ENCODE results near the gene FAM204A.

FAM204A gene

GRCh38 chr10:118341791-118342637 is at the start of gene FAM204A:
FAM204A (minus strand) TSS chr10:118342324; CDS start chr10:118336415, 5,909 bp downstream.
- peak; percentile 99 for DNase-seq (ENCODE audit: low spot score)

DNA sequence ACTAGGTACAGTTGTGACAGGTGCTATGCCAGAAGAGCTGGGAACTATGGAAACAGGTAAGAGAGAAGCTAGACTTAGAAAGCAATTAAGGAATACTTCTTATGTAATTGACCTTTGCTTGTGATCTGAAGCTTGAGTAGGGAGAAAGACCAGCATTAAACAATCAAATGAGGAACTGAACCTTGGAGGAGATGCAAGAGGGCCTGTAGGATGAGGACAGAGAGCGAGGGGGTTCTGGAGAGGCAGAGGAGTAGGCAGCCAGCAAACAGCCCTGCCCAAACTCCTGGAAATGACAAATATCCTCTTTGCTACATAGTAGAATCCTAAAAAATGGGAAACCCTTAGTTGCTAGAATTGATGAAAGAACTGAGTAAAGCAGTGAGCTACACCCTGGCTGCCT is 41.6 kb upstream of the FAM204A start:
- no peak for DNase-seq (ENCODE audit: low spot score)

GRCh38 chr10:118383063-118383689 is 41.1 kb upstream of the FAM204A start:
- no peak for DNase-seq (ENCODE audit: low spot score)

DNA sequence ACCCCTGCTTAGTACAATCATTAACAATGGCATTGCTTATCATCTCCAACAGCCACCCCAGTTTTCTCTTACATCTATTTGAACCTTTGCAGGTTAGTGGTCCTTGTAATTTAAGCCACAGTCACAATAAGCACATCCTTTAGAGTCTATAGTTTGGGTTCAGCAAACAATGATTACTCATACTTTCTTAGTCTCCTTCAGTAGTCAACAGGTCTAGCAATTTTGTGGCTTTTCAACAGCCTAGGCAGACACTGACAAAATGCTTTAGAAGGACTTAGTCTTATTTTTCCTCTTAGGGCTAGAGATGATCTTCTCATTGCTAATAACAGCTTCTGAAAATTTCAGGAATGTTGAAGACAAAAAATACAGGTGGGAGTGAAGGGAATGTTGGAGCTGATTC is 32.3 kb upstream of the FAM204A start:
- no peak for DNase-seq (ENCODE audit: low spot score)

- DNase-seq (ENCODE audit: low spot score) = peak; percentile 79
These were observed 31.7 kb upstream of the FAM204A start for GRCh38 chr10:118373786-118374185.

DNA sequence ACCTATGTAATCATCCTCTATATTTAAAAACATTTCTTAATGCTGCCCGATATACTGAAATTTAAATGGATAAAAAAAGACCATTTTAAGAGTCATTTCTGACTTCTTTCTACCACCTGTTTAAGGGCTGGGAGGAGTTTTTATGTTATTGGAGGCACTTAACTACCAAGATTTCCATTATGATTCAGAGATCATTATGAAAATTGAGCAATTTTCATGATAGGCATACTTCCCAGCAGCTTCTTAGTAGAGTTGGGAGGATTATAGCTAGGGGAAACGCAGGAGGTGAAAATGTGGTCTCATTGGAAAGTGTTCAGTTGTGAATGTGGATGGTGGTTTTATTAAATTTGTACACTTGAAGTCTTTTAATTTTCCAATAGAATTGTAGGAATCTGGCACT is 28.4 kb upstream of the FAM204A start:
- no peak for DNase-seq (ENCODE audit: low spot score)

DNA sequence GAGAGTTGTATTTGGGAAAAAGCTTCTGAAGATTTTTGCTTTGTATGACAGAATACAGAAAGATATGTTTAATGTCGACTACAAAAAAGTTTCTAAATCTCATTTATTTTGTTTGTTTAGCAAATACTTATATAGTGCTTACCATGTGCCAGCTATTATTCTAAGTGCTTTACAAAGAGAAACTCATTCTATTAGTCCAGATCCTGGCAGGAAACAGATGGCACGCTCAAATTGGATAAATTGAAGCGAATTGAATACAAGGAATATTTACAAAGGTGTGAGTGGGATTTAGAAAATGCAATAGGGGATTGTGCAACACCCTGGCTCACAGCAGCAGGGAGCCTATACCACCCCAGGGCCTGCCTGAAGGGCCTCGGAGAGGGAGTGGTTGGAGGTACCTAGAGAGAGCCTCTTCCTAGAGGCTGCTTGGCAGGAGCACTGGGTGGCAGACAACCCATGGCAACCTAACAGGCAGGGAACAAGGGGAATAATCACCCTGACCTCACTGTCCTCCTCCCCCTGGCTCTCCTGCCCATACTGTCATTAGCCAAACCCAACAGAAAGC is 27.6 kb upstream of the FAM204A start:
- DNase-seq (ENCODE audit: low spot score) = no peak

- no peak for DNase-seq (ENCODE audit: low spot score)
These were observed 23.6 kb upstream of the FAM204A start for GRCh38 chr10:118365702-118366101.

GRCh38 chr10:118362103-118362502 is 20.0 kb upstream of the FAM204A start:
- no peak for DNase-seq (ENCODE audit: low spot score)

DNA sequence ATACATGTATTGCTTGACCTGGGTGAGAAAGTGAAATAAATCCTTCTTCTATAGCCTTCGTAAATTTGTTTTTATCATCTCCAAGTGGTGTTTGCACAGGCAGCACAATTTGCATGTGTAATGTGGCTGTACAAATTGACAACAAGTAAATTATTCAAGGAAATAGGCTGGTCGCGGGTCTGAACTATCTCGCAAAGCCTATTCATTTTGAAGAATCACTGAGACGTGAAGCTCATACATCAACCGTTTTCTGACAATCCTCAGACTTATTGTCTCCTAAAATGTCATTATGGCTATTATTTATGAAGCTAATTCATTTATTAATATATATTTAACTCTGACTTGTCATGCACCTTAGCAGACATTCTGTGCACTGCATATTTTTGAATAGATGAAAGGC is 16.2 kb upstream of the FAM204A start:
- no peak for DNase-seq (ENCODE audit: low spot score)

GRCh38 chr10:118357841-118358240 is 15.7 kb upstream of the FAM204A start:
- DNase-seq (ENCODE audit: low spot score) = no peak

GRCh38 chr10:118356628-118357027 is 14.5 kb upstream of the FAM204A start:
- DNase-seq (ENCODE audit: low spot score) = no peak

- DNase-seq (ENCODE audit: low spot score) = no peak
These were observed 13.1 kb upstream of the FAM204A start for GRCh38 chr10:118355234-118355633.

DNA sequence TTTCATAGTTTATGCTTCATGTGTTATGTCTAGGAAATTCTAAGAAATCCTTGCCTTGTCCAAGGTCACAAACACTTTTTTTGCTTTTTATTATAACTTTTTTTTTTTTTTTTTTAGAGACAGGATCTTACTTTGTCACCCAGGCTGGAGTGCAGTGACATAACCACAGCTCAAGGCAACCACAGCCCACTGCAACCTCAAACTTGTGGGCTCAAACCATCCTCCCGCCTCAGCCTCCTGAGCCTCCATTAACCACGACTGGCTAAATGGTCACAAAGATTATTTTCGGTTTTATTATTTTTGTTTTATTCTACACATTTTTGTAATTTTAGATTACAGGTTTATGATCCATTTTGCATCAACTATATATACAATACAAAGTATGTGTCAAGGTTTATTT is 7.1 kb upstream of the FAM204A start:
- DNase-seq (ENCODE audit: low spot score) = no peak

DNA sequence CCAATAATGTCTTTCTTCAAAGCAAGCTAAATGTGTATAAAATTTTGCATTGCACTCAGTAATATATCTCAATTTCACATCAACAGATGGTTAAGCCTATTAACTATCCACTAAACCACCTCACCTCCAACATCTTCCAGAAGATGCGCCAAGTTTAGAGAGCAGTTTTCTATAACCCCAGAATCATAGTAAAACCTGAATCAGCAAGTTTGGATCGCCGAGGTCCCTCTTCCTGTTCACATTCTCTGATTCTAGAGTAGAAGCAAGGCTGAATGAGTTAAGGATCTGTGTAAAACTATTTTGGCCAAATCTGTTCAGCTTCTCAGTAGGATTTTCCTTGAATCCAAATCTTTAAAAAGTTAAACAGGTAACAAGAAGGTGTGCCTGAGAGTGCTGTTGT is 1.4 kb upstream of the FAM204A start:
- DNase-seq (ENCODE audit: low spot score) = no peak

DNA sequence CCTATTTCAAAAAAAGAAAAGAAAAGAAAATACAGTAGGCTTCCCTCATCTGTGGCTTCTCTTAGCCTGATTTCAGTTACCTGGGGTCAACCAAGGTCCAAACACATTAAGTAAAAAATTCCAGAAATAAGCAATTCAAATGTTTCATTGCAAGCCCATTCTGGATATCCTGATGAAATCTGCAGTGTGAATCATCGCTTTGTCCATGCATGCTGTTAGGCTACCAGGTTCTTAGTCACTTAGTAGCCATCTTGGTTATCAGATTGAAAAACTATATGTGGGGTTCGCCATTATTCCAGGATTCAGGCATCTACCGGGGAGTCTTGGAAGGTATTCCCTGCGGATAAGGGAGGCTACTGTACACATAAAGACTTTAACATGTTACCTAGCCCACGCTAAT is 991 bp upstream of the FAM204A start:
- peak; percentile 20 for DNase-seq (ENCODE audit: low spot score)

- peak; percentile 12 for DNase-seq (ENCODE audit: low spot score)
These were observed 505 bp upstream of the FAM204A start for GRCh38 chr10:118342638-118343020.

GRCh38 chr10:118340486-118340885 is 1.6 kb downstream of the FAM204A start:
- no peak for DNase-seq (ENCODE audit: low spot score)

DNA sequence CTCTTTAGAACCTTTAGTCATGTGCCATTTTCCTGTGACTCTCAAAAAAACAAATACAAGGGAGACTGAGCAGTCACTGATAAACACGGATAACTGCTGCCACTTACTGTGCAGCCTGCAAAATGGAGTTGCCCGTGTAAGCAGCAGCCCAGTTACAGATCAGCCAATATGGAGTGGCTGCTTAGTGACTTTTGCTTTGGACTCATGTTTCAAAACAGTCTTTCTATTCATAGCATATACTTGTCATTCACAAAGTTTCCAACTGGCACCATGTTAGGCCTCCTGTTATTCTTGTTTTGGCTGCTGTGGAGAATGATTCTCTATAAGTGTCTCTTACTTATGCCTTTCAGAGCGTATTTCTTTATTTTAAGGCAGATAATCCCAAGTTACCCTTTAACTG is 3.0 kb downstream of the FAM204A start:
- DNase-seq (ENCODE audit: low spot score) = no peak

DNA sequence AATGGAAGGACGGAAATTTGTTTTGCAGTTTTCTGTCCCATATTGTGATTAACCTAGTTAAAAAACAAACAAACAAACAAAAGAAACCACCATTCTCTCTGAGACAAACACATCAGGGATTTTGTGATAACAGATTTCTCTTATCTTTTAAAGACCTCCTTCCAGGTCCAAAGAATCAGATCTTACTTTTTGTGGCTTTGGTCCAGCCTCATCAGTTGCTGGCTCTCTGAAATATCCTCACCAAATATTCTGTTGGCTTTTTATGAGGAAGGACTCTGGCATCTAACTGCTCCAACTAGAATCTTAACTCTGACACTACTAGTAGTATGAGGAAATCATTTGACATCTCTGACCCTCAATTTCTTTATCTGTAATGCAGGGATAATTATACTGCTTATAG is 4.8 kb downstream of the FAM204A start:
- no peak for DNase-seq (ENCODE audit: low spot score)

DNA sequence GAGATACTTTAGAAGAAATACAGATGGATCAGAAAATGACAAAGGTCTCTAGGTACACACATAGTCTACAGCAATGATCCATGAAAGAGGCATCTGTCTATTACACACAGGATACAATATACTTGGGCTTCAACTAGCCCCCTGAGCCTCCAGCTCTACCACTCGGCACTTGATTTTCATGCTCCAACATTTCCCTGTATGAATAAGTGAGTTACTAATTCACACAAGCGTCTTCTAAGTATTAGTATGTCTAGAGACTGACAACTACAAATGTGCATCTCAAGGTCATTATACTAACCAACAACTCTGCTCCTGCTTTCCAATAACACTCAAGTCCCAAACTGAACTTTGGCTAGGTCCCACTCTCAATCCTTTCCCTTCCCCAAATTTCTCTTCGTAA is 8.3 kb downstream of the FAM204A start:
- no peak for DNase-seq (ENCODE audit: low spot score)

GRCh38 chr10:118332948-118333710 is 9.0 kb downstream of the FAM204A start:
- DNase-seq (ENCODE audit: low spot score) = no peak

GRCh38 chr10:118332236-118332635 is 9.9 kb downstream of the FAM204A start:
- no peak for DNase-seq (ENCODE audit: low spot score)

All from AG20443 (cell line).